GM18505 (cell line): ENCODE data around the gene TSFM.

ENCODE experiments used
- ATAC-seq: cut with Tn5 transposase; IDR thresholded peaks from one replicate; pipeline ENCODE4 v1.9.1; 2021; ENCODE audit not compliant: unreplicated experiment
- POLR2A ChIP-seq: IDR thresholded peaks from 4 replicates; pipeline ENCODE4 v1.6.1; 2011; ENCODE audit warnings: borderline replicate concordance; ENCODE audit not compliant: insufficient read depth, insufficient read length; ENCODE audit errors: extremely low read depth

TSFM gene

GRCh38 chr12:57802607-57803006, 20.0 kb downstream of the TSFM start:
- ATAC-seq: no peak
- no peak for TF ChIP-seq POLR2A

DNA sequence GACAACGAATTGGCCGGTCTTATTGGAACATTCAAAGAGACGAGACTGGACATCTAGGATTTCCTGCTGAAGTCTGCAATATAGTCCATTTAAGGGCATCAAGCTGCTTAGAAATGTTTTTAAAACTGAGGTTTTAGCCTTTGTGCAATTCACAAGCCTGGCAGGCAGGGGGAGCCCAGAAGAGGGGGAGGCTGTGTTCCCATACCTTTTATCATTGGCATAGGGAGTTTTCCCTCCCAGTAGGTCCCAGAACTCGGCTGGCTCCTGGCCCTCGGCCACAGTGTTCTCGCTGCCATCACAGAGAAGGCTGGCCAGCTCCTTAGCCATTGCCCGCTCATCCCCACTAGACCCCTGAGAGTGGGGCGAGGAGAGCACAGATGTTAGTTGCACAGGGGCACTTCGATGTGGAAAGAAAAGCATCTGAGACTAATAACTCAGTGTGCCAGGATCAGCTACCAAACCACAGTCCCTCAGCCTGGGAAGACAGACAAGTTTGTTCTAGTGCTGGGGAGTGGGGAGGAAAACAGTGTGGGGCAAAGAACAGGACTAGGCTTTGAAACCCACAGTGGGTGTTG, 20.8 kb downstream of the TSFM start:
- TF ChIP-seq POLR2A: no peak
- no peak for ATAC-seq

DNA sequence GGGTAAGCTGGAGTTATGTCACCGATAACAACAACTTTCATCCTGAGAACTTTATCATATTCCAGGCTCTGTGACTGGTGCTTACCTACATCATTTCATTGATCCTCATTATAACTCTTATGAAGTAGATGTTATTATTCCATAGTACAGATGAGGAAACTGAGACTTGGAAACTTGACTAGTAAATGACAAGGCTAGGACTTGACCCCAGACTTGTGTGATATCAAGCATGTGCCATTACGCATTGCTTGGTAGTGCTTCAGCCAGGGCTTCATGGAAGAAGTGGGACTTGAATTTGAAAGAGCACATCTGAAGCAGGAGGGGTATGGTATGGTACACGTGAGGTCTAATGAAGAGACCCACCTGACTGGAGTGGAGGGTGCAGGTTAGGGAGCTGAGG, 24.1 kb downstream of the TSFM start:
- ATAC-seq: no peak
- TF ChIP-seq POLR2A: no peak

DNA sequence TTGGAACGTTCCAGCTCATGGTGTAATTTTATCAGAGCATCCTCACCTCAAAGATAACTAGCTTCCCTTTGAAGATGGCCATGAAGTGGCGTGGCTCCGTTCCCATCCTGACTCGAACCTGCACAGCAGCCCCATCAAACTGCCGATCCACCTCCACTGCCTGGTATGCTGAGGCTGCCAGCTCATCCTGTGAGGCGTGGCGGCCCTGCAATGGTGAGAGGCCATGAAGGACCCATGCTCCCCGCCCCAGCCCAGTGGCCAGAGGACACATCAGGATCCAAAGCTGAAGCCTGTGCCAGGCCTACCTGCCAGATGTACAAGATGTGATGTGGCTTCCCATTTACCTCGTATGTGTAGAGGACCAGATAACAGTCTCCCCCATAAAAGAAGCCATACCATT, 24.7 kb downstream of the TSFM start:
- no peak for ATAC-seq
- TF ChIP-seq POLR2A: no peak

GRCh38 chr12:57808351-57808750, 25.8 kb downstream of the TSFM start:
- no peak for ATAC-seq
- no peak for TF ChIP-seq POLR2A

DNA sequence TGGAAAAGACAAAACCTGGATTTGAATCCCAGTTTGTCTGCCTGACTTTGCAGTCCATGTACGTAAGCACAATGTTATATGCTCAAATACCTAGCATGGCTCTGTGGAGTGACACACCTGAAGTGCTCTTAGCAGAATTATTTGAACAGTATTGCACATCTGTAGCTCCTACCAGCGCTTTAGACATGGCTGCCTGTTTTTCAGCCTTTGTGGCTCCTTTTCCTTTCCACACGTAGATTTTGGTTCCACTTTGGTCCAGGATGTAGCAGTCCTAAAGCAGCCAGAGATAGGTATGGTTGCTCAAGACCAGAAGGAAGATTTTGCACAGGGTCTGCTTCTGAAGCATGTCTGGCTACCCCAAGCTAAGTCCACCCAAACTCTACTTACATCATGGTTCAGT, 26.8 kb downstream of the TSFM start:
- ATAC-seq: no peak
- TF ChIP-seq POLR2A: no peak

DNA sequence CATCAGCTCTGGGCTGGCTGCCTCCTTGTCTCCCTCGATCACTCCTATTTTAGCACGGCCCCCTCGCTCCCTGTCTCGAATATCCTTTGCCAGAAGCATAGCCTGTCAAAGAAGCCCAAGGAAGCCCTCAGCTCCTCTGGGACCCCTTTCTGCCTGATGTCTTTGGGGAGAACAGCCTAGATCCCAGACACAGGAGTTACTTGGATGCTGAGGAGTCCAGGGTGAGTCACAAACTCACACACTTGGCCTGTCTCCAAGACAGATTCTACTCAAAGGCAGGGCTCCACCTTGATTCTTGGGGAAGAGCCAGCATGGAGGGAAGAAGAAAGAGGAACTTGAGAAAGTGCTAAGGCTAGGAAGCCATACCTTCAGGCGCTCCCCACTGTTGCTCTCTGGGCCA, 27.9 kb downstream of the TSFM start:
- ATAC-seq: no peak
- TF ChIP-seq POLR2A: no peak

GRCh38 chr12:57811028-57811755, 28.6 kb downstream of the TSFM start:
- no peak for ATAC-seq
- TF ChIP-seq POLR2A: no peak

GRCh38 chr12:57813111-57813970, 30.8 kb downstream of the TSFM start:
- no peak for ATAC-seq
- TF ChIP-seq POLR2A: no peak

DNA sequence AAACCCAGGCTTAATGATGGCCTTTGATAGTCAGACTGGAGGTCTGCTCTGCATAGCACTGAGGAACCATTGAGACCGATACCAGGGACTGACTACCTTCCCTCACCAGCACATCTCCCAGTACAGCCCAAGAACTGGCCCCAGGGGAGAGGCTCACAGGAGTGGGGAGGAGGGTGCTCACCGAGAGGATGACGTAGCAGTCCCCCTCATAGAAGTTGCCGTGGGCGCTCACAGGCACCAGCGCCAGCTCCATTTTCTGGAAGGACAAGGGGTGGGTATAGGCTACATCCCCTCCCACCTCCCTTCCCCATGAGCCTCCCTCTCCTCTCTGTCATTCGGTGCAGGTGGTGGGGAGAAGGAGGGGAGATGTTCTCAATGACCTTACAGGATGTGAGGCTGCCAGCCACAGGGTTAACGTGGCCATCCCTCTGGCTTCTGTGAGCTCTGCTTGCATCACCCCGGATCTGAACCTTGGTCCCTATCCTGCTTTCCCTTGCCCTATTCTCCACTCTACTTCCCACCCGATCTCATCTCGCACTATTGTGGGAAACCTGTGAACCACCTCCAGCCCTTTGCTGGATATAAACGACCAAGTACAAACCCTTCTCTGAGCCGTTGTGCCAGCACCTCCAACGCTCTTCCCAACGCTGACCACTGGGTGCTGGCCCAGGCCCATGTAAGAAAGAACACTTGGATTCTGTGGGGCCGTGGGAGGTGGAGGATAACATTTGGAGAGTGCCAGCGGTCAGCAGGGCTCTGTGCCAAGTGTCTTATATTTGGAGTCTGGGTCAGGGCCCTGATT, 31.6 kb downstream of the TSFM start:
- no peak for TF ChIP-seq POLR2A
- ATAC-seq: no peak

DNA sequence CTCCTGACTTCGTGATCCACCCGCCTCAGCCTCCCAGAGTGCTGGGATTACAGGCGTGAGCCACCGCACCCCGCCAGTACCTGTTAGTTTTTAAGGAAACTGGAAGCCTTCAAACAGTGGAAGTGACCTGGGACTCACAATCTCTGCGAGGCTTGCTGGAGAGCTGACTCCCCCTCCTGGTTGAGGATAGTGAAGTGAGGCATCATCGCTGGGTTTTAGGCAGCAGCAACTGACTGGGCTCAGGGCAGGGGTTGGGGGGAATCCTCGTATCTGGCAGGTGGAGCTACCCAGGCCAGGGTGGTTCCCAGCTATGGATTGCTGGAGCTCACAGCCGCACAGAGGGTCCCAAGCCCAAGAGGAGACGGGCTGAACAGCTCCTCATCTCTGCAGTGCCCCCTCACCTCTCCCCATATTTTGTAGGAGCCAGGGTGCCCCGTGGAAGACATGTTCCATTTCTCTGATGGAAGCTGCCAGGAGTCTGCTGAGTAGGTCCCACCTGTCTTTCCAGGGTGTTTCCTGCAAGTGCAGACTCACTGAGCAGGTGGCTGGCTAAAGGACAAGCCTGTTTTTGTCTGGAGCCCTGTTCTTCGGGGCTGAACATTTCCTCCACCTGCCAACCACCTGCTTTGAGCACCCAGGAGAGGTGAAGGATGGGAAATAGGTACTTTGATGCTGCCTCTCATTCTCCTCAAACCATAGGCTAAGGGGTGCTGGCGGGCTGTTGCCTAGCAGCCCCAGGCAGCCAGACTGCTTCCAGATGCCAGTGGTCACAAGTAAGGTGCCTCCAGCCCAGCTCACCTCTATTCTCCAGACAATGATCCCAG, 32.8 kb downstream of the TSFM start:
- ATAC-seq: no peak

More for the DNA sequence above, 32.8 kb downstream of the TSFM start:
- TF ChIP-seq POLR2A: no peak
